K562 (cell line): ENCODE results near the gene JUP. TPM values are rescaled to one million over a fixed set of nuclear protein-coding genes. Genes with fewer than 3 reads are reported as not detected.

Experiments used
- ATAC-seq: fragments of 200-7000 bp; cut with Tn5 transposase; 3 replicates; pipeline ENCODE4 v1.9.1; 2020; ENCODE audit warnings: moderate library complexity
- BruUV-seq: library from RNA; stranded (reverse); fragments of 400-500 nt; replicated peaks from 2 replicates; lab custom pipeline; 2021; lab: Mats Ljungman, UMichigan
- CTCF ChIA-PET: fragments of 300-600 bp; formaldehyde crosslinking; extraction: SDS; loops from one replicate; lab custom pipeline; 2021; ENCODE audit warnings: low intra/inter-chr PET ratio; lab: Yijun Ruan, JAX
- POLR2A ChIA-PET: fragments of 300-600, 350-650 bp; sonication (Branson Sonifier 250); formaldehyde crosslinking; extraction: SDS; loops from one replicate; lab custom pipeline; 2021; ENCODE audit warnings: antibody characterized with exemption, inconsistent platforms; lab: Yijun Ruan, JAX
- DNase-seq, 4 experiments: peaks; one replicate each; pipeline versions ENCODE4 v3.0.0 to v3.0.0-alpha.2; 2011 to 2018; ENCODE audit warnings: low spot score in 3 of 4, mixed read lengths in 3 of 4; ENCODE audit errors: extremely low read depth in 1 of 4
- FAIRE-seq: peaks from 2 replicates; lab custom pipeline; 2011; peaks lifted over from hg19 to GRCh38; lab: Jason Lieb, UNC
- H2AFZ ChIP-seq: 2 replicates; pipeline ENCODE4 v1.6.0; 2011; ENCODE audit warnings: low read depth, low read length, control low read depth, inconsistent platforms
- H3K27ac ChIP-seq: fragments of 200-600 bp; 3 replicates; pipeline ENCODE4 v1.8.0; 2011; ENCODE audit warnings: low read depth, mild to moderate bottlenecking, control low read depth, inconsistent platforms, low read length, moderate library complexity, mixed read lengths; ENCODE audit errors: extremely low read depth
- H3K27me3 ChIP-seq, 2 experiments: fragments of 300-600 bp in 1 of 2; 2 replicates in 1 of 2; 3 replicates in 1 of 2; pipeline versions ENCODE4 v1.6.0 to v1.8.0; 2011; ENCODE audit warnings: inconsistent platforms in 2 of 2, low read length in 2 of 2, mild to moderate bottlenecking in 1 of 2, mixed read lengths in 1 of 2, moderate library complexity in 1 of 2; ENCODE audit not compliant: control insufficient read depth in 2 of 2, insufficient read depth in 2 of 2
- H3K36me3 ChIP-seq: fragments of 300-600 bp; 3 replicates; pipeline ENCODE4 v1.8.0; 2011; ENCODE audit warnings: mild to moderate bottlenecking, low read length, inconsistent platforms; ENCODE audit not compliant: control insufficient read depth, insufficient read depth
- H3K4me1 ChIP-seq, 2 experiments: fragments of 200-600 bp in 1 of 2; replicated peaks in 1 of 2; 2 replicates in 1 of 2; 3 replicates in 1 of 2; pipeline versions ENCODE4 v1.5.1 to v1.8.0; 2011; ENCODE audit warnings: inconsistent platforms in 2 of 2, low read length in 2 of 2, mild to moderate bottlenecking in 1 of 2, mixed read lengths in 1 of 2, moderate library complexity in 1 of 2; ENCODE audit not compliant: control insufficient read depth in 2 of 2, insufficient read depth in 2 of 2
- H3K4me2 ChIP-seq: 2 replicates; pipeline ENCODE4 v1.6.1; 2011; ENCODE audit warnings: low read length, control low read depth, inconsistent platforms, mixed read lengths; ENCODE audit not compliant: insufficient read depth
- H3K4me3 ChIP-seq: fragments of 200-600 bp; sonication (generic), shearing (Covaris generic); 2 replicates; pipeline ENCODE4 v1.5.1; 2016; ENCODE audit warnings: control low read depth, inconsistent platforms
- H3K79me2 ChIP-seq: fragments of 200-600 bp; 3 replicates; pipeline ENCODE4 v1.8.0; 2011; ENCODE audit warnings: low read length, inconsistent platforms; ENCODE audit not compliant: control insufficient read depth, insufficient read depth
- H3K9ac ChIP-seq, 2 experiments: 2 replicates each; pipeline versions ENCODE4 v1.6.0 to v1.6.1; 2011; ENCODE audit warnings: low read depth in 2 of 2, low read length in 2 of 2, control low read depth in 1 of 2, inconsistent platforms in 1 of 2, mild to moderate bottlenecking in 1 of 2, mixed read lengths in 1 of 2; ENCODE audit not compliant: insufficient read depth in 1 of 2
- H3K9me1 ChIP-seq: one replicate; pipeline ENCODE4 v1.6.0; 2011; ENCODE audit warnings: inconsistent platforms, mild to moderate bottlenecking, low read length, moderate library complexity; ENCODE audit not compliant: control insufficient read depth, insufficient read depth
- H3K9me3 ChIP-seq: replicated peaks from 2 replicates; pipeline ENCODE4 v1.5.1; 2011; ENCODE audit warnings: low read depth, low read length, inconsistent platforms; ENCODE audit not compliant: control insufficient read depth, insufficient read depth
- H4K20me1 ChIP-seq: replicated peaks from 2 replicates; pipeline ENCODE4 v1.6.1; 2011; ENCODE audit warnings: low read length, inconsistent platforms, mixed read lengths; ENCODE audit not compliant: control insufficient read depth, insufficient read depth
- HNRNPUL1 ChIP-seq: fragments of 200-400 bp; formaldehyde crosslinking; IDR thresholded peaks from 2 replicates; pipeline ENCODE4 v1.6.1; 2017; ENCODE audit warnings: low read length
- RBFOX2 ChIP-seq: fragments of 200-400 bp; formaldehyde crosslinking; IDR thresholded peaks from 2 replicates; pipeline ENCODE4 v1.6.1; 2017; ENCODE audit warnings: low read depth, mild to moderate bottlenecking, low read length, moderate library complexity
- ZBED1 ChIP-seq: IDR thresholded peaks from 2 replicates; pipeline ENCODE4 v1.6.1; 2014
- WGBS: fragments of 100-300 bp; shearing (Covaris generic); methylation state at CpG from one replicate; pipeline ENCODE4 v1.1.6; 2016; ENCODE audit warnings: low coverage, mixed read lengths; ENCODE audit not compliant: insufficient coverage; ENCODE audit errors: missing lambda C conversion rate; 5-methylcytosine and 5-hydroxymethylcytosine counted together
- in situ Hi-C: fragments of 300-500 bp; cut with MboI; formaldehyde crosslinking; loops from 4 replicates; pipeline ENCODE4 v1.15.0; 2018; ENCODE audit warnings: inconsistent platforms, mixed read lengths
- intact Hi-C: fragments of 100-400 bp; cut with micrococcal nuclease; formaldehyde crosslinking; loops from 2 replicates; pipeline ENCODE4 v1.14.2; 2022
- polyA plus RNA-seq, 8 experiments: library from polyadenylated mRNA; depleted of rRNA in 4 of 8; stranded (reverse) in 5 of 8; unstranded in 3 of 8; fragments of >200 nt; fragmentation: Nextera tagmentation in 2 of 8; fragmentation: Illumina TruSeq in 1 of 8; extraction: Ambion mirVana in 2 of 8; extraction: Trizol in 1 of 8; gene quantifications; 2 replicates each; pipeline versions ENCODE4 v1.2.1 to v1.2.3, GENCODE V29; 2011 to 2014; ENCODE audit warnings: inconsistent platforms in 1 of 8, missing spikeins in 1 of 8
- total RNA-seq, 7 experiments: library from RNA; depleted of rRNA in 6 of 7; stranded (reverse); fragments of >200 nt in 6 of 7; fragmentation: Illumina TruSeq in 2 of 7; extraction: Trizol in 2 of 7; gene quantifications; 2 replicates each; pipeline versions ENCODE4 v1.2.1 to v1.2.3, GENCODE V29; 2011 to 2021; ENCODE audit warnings: low replicate concordance in 1 of 7

Gene JUP
- total and polyA plus RNA-seq, 9 of the 15 experiments (the other 6 are each of a cell fraction or from before 2014, with no cell fraction given), result 6.4 to 177 (median 31.2) TPM

DNA sequence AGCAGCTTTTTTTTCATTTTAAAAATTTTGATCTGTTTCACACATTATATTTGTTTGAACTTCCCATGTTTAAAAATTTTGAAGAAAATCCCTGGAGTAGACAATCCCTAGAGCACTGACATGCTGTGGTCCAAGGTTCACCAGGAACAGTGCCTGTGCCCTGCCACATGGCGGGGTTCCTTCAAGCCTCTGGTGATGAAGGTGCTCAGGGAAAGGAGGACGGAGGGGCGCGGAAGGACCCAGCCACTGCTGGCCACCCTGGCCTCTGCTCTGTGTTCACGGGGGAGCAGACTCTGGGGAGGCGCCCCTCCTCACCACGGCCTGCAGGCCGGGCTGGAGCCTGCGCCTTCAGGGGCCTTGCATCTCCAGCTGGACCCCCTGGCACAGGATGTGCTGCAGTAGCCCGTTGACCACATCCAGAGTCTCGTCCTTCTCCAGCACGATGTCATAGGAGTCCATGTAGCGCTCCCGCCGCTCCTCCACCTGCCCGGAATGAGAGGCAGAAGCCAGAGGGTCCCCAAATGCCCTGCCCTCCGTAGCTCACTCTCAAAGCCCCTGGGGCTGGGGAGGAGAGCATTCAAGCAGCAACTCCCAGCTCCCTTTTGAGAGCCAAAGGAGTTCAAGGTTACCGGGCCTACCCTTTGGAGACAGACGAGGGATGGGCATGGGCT, 38.8 kb upstream of the JUP start:
- Histone ChIP-seq H3K9me1 (no peaks in the 10 kb centered on the region), H4K20me1 (no peaks in the 10 kb centered on the region), H3K4me2 (no peak overlapping the region), H3K4me1 (peaks cover 0 to 16% of the 10 kb centered on the region in 2 experiments; a peak in 2 of 5 replicates), H2AFZ (no peak overlapping the region), H3K4me3 (no peak overlapping the region), H3K9me3 (no peaks in the 10 kb centered on the region), H3K36me3 (peaks cover 48% of the 10 kb centered on the region), H3K79me2 (no peaks in the 10 kb centered on the region), H3K27ac (no peak overlapping the region), H3K9ac (0 out of 4 replicates have a peak overlapping the region, but pooled peaks of 1 of the 2 experiments have one; percentile 1), H3K27me3 (no peaks in the 10 kb centered on the region)
- ChIA-PET CTCF (no interaction called here), POLR2A (interaction anchor here (1.1 kb wide), 1 partner anchor 14 kb away, joined by 3 read pairs; the partner anchor contains the start of gene P3H4)
- no peak for FAIRE-seq
- in situ Hi-C loops (no loop called here), intact Hi-C loops (no loop called here)
- no peak for ATAC-seq
- DNase-seq, result no peak
- BruUV-seq, result no TSS peak
- peak; percentile 35; the same call in 1 of the 2 replicates for TF ChIP-seq RBFOX2
- TF ChIP-seq HNRNPUL1, result no peak
- WGBS, result 84% methylated on average over 15 of the region's 19 CpGs

GRCh38 chr17:41824086-41824485, 37.6 kb upstream of the JUP start:
- H3K9ac ChIP-seq, result no peak overlapping the region
- peaks cover 38% of the 10 kb centered on the region for H3K36me3 ChIP-seq
- no peak overlapping the region for H2AFZ ChIP-seq
- H4K20me1 ChIP-seq, result no peaks in the 10 kb centered on the region
- no peaks in the 10 kb centered on the region for H3K27me3 ChIP-seq
- 64% methylated on average over 6 of the region's 7 CpGs for WGBS
- no peak overlapping the region for H3K4me3 ChIP-seq
- DNase-seq (no peak), ATAC-seq (no peak), FAIRE-seq (no peak)
- peaks cover 2 to 25% of the 10 kb centered on the region in 2 experiments; a peak in 4 of 5 replicates for H3K4me1 ChIP-seq
- no peaks in the 10 kb centered on the region for H3K9me1 ChIP-seq
- CTCF ChIA-PET, result no interaction called here
- TF ChIP-seq RBFOX2 (0 out of 2 replicates have a peak, but pooled peaks have one; percentile 7), ZBED1 (no peak)
- in situ Hi-C loops (no loop called here), intact Hi-C loops (no loop called here)
- no peak overlapping the region for H3K27ac ChIP-seq
- no peak overlapping the region for H3K4me2 ChIP-seq
- no peaks in the 10 kb centered on the region for H3K9me3 ChIP-seq
- POLR2A ChIA-PET, result interaction anchor here (0.6 to 1.1 kb wide), 6 partner anchors 10 to 106 kb away, joined by 3 to 4 read pairs (median 3); partner anchors contain the start of gene ODAD4
- H3K79me2 ChIP-seq, result no peaks in the 10 kb centered on the region
- BruUV-seq, result no TSS peak
